Measurements from ENCODE around the gene SLC27A3.
"Not testable (repeated sequence)": the region's sequence is repeated elsewhere in the genome, so short reads cannot be mapped to it uniquely, and the experiment has no call there.

SLC27A3 gene

DNA sequence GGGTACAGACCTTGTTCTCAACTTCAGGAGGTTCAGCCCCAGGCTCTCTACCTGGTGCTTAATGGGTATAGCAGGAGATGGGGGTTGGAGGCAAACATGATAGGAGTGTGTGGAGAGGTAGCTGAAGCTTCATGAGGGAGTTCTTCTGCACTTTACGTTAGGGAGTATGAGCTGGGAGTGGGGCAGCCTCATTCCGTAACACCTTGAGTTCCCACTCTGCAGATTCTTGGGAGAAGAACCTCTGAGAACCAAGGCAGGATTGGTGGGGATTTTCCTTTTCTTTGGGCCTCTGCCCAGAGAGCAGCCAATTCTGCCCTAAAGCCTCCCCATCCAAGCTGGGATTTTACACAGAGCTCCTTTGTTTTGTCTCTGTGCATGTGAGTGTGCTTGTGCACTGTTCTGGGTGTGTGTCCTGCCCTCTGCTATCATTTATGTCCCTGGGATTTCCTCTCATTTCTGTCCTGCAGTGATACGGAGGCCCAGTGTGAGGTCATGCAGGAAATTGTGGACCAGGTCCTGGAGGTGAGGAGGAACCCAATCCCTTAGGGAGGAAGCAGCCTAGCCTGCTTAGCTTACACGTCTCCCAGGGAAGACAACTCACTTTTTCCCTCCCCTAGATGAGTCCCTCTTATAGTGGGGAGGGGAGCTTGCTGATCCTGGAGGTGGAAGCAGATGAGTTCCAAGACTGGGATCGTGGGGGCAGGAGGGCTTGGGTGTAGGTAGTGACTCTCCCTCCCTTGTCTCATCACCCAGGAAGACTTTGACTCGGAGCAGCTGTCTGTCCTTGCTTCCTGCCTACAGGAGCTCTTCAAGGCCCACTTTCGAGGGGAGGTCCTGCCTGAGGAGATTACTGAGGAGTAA, 11.6 kb upstream of the SLC27A3 start:
- no peak for DNase-seq

DNA sequence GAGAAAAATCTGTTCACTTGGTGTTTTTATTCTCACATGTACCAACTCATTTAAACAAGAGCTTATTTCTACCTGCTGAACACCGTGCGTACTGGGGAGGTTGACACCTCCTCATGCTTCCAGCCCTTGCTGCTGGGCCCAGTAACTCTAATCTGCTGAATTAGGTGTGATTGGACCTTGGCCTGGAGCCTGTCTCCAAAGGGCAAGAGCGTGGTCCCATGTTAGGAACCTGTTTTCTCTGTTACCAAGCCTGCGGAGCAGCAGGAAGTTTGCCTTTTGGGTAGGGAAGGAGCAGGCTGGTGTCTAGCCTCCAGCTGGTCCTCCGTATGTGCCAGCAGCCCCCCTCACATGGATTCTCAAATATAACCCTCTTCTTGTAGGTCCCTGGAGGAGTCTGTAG, 10.9 kb upstream of the SLC27A3 start:
- no peak for DNase-seq

DNA sequence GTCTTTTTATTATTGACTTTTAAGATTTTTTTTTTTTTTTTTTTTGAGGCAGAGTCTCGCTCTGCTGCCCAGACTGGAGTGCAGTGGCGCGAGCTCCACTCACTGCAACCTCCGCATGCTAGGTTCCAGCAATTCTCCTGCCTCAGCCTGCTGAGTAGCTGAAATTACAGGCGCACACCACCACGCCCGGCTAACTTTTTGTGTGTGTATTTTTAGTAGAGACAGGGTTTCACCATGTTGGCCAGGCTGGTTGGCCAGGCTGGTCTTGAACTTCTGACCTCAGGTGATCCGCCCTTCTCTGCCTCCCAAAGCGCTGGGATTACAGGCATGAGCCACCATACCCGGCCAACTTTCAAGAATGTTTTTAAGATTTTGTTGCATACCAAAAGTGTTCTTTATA, 8.5 kb upstream of the SLC27A3 start:
- DNase-seq = not testable (repeated sequence)

DNA sequence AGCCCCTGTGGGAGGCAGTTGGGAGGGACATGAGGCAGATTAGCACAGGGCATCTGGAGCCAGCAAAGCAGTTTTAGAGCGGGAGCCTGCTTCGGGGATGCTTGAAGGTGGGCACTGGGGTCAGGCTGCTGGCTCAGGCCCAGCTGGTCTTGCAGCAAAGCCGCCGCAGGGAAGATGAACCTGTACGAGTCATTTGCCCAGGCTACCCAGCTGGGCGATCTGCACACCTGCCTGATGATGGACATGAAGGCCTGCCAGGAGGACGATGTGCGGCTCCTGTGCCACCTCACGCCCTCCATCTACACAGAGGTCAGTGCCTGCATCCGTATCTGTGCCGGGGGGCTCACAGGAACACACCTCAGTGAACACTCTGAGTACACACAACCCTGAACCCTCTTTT, 7.7 kb upstream of the SLC27A3 start:
- DNase-seq = no peak

DNA sequence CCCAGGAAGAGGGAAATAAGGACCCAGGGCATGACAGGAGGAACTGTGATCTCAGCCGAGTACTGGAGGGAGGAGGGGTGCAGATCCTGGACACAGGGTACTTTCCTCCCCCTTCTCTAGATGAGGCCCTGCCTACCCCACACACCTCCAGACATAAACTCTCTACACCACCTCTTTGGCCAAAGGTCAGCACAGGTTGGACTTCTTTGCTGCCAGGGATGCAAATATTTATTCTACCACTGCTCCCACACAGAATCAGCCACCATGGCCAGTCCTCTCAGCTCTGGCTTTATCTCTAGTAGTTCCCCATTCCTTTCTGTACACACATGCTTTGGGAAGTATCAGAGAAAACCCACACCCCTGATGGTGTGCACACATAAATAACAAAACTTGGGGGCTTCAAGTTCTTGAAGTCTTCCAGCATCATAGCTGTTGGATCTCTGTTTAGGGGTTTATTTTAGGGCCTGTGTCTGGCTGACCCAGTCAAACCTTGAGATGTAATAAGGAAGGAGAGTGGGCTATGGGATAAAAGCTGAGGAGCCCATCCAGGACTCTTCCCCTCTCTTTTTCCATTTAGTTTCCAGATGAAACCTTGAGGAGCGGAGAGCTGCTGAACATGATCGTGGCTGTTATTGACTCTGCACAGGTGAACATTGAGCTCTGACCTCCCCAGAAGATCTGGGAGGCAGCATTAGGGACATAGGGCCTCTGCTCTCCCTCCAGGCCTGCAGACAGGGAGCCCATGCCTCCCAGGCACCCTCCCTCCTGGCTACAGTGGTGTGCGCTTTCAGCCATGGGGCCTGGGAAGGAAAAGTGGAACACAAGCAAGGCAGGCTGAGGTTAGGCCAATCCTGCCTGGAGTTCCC, 6.7 kb upstream of the SLC27A3 start:
- DNase-seq = no peak

DNA sequence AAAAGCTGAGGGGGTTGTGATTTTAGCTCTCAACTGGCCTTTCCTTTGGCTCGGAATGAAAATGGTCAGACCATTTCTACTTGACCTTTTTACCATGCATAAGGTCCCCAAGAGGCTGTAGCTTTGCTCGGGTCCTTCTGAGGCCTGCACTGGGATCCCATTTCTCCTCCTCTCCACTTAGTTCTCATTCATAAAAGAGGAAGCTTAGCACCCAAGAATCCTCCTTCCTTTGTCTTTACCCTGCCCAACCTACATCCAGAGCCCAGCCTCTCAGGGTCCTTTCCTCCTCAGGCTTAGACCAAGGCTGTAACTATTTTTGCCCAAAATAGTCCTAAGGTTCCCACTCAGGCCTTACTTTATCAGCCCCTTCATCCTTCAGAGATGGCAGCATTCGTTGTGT, 6.0 kb upstream of the SLC27A3 start:
- DNase-seq = no peak

DNA sequence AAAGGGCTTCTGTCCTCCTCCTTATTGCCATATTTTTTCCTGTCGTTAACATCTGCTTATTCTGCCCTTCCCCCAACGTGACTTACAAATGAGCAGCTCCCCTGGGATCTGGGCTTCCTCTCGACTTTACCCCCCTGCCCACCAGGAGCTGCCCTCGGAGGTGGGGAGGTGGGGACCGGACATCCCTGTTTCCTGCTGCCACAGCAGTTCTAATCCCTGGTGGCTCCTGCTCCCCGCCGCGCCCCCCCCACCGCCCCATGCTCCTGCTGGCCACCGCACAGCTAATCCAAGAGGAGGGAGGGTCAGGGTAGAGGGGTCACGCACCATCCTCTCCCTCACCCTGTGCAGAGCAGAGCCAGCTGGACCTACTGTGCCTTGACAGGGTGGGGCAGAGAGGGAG, 4.4 kb upstream of the SLC27A3 start:
- no peak for DNase-seq

DNA sequence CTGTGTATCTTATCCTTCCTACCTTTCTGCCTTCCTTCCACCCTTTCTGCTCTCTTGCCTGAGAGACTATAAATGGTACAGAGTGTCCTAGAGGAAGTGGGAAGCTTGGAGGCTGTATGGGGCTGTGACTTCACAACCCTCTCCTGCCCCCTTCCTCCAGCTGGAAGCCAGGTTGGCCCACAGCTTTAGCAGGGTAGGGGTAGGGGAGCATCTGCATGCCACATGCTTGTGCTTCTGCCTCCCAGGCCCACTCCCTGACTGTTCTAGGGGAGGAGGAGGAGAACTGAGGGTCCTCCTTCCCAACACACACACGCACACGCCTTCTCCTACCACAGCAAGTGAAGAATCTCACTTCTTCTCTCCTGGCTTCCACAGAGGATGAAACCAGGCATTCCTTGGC, 3.9 kb upstream of the SLC27A3 start:
- DNase-seq = no peak

DNA sequence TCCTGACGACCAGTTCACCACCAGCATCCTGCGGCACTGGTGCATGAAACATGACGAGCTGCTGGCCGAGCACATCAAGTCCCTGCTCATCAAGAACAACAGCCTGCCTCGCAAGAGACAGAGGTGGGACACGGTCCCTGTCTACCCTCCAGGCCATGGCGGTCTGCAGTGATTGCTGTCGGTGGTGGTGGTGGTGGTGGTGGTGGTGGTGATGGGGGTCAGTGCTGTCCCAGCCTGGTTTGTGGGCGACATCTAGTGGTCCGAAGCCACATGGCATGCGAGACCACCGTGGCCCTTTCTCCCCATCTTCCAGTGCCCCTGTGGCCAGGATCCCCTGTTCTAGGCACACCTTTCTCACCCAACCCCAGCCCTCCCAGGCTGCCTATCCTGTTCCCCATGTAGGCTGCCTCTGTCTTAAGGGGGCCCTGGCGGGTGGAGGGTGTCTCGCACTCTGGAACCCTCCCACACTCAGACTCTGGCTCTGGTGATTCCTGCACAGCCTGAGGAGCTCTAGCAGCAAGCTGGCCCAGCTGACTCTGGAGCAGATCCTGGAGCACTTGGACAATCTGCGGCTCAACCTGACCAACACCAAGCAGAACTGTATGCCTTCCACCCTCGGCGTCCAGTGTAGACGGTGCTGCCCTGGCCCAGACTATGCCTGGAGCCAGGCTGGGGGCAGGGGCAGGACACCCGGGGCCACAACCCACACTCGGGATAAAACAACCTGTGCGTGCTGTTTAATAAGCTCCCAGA, 3.2 kb upstream of the SLC27A3 start:
- DNase-seq = no peak

DNA sequence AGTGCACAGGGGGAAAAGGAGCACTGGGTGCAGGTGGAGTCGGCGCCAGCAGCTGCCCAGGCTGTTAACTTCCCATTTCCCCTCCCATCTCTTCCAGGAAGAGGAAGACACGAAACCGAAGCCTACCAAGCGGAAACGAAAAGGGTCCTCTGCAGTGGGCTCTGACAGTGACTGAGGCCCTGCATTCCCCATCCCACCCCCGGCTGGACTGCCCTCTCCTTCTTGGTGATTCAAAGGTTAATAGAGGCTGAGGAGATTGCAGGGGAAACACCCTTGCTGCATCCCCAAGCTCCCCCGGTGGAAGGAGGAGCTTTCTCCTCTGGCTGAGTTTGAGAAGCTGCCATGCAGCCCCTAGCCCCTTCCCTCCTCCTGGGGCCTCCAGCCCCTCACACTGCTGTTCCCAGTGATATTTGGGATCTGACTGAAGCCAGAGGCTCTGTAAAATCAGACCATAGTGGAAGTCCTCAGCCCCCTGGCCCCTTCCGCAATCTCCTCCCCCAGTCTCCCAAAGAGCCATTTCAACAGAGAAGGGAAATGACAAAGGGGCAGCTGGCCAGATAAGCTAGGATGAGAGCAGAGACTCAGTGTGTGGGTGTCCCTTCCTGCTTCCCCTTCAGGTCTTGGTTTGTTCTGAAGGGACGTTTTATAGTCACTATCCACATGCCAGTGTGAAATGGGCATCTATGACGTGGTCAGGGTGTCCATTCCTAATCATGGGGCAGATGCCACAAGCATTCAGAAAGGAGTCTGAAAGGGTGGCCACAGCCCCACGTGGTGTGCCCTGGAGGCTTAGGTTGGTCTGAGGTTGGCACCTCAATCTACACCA, 1.9 kb upstream of the SLC27A3 start:
- DNase-seq = no peak

DNA sequence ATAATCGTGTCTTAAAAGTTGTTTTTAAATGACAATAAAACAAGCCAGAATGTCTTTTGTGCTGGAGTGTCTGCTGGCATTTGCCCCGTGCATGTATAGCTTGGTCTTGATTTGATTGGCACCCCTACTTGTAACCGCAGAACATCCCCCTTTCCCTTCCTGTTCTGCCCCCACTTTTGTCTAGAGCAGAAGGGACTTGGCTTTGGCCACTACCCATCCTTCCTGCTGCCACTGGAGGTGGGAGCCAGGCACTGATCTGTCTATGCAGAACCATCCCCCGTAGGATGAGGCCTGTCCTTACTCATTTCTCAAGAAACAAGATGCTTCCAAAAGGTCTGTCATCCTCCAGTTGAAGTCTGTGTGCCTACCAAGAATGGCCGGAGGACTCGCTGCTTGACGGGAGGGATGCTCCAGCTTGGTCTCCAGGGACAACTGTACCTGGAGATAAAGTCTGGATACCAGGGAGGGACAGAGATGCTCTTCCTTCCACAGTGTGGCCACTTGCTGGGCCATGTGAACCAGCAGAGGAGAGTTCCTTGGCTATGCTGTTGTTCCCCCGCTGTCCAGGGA, 1.1 kb upstream of the SLC27A3 start:
- no peak for DNase-seq

DNA sequence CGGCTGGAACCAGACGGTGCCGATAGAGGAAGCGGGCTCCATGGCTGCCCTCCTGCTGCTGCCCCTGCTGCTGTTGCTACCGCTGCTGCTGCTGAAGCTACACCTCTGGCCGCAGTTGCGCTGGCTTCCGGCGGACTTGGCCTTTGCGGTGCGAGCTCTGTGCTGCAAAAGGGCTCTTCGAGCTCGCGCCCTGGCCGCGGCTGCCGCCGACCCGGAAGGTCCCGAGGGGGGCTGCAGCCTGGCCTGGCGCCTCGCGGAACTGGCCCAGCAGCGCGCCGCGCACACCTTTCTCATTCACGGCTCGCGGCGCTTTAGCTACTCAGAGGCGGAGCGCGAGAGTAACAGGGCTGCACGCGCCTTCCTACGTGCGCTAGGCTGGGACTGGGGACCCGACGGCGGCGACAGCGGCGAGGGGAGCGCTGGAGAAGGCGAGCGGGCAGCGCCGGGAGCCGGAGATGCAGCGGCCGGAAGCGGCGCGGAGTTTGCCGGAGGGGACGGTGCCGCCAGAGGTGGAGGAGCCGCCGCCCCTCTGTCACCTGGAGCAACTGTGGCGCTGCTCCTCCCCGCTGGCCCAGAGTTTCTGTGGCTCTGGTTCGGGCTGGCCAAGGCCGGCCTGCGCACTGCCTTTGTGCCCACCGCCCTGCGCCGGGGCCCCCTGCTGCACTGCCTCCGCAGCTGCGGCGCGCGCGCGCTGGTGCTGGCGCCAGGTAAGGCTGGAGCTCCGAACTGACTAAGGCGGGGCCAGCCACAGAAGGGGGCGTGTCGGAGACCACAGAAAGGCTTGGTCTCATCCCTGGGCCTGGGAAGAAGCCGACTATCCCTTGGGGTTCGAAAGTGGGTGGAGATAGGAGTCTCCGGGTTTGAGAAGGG, 486 bp downstream of the SLC27A3 start:
- peak; percentile 69 for DNase-seq

DNA sequence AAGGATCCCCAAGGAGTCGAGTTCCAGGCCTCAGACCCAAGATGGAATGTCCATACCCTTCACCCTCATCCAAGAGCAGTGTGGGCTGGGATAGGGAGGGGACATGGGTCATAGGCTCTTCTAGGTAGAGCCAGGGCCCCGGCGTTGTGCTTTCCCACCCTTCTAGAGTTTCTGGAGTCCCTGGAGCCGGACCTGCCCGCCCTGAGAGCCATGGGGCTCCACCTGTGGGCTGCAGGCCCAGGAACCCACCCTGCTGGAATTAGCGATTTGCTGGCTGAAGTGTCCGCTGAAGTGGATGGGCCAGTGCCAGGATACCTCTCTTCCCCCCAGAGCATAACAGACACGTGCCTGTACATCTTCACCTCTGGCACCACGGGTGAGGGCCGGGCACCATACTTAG, 1.1 kb downstream of the SLC27A3 start:
- no peak for DNase-seq

DNA sequence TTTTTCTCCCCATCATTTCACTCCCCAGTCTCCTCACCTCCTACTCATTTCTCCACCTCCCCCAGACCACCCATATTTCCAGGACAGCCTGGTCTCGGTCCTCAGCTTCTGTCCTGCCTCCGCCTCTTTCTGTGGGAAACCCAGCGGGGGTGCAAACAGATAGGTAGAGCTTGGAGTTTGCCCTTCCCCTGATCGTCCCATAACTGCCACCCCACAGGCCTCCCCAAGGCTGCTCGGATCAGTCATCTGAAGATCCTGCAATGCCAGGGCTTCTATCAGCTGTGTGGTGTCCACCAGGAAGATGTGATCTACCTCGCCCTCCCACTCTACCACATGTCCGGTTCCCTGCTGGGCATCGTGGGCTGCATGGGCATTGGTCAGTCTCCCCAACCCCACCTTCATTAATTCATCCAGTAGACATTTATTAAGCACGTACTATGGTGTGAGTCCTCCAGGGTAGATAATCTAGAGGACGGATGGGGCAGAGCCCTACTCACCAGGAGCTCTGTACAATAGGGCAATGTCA, 1.7 kb downstream of the SLC27A3 start:
- DNase-seq = no peak

DNA sequence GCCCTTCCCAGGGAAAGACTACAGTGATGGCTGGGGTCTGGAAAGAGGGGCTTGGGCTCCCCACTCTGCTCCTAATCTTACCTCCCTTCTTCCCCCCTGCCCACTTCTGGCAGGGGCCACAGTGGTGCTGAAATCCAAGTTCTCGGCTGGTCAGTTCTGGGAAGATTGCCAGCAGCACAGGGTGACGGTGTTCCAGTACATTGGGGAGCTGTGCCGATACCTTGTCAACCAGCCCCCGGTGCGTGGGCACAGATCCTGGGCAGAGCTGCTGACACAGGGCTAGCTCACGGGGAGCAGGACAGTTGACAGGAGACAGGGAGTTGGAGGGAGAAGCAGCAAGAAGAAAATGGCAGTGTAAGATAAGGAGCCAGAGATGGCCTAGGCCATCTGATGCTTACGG, 2.4 kb downstream of the SLC27A3 start:
- no peak for DNase-seq

DNA sequence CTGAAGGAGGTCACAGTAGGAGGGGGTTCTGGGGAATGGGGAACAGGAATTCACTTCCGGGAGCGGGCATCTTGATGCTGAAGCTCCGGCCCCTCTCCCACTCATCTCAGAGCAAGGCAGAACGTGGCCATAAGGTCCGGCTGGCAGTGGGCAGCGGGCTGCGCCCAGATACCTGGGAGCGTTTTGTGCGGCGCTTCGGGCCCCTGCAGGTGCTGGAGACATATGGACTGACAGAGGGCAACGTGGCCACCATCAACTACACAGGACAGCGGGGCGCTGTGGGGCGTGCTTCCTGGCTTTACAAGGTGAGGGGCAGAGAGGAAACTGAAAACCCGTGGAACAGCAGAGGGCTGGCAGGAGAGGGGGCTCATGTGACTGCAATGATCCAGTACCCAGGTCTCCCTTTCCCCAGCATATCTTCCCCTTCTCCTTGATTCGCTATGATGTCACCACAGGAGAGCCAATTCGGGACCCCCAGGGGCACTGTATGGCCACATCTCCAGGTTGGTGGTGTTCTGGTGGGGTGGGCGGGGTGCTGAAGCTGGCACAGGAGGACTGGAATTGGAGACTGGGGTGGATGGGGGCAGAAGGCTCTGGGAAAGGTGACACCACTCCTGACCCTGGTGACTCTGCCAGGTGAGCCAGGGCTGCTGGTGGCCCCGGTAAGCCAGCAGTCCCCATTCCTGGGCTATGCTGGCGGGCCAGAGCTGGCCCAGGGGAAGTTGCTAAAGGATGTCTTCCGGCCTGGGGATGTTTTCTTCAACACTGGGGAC, 3.0 kb downstream of the SLC27A3 start:
- DNase-seq = no peak

DNA sequence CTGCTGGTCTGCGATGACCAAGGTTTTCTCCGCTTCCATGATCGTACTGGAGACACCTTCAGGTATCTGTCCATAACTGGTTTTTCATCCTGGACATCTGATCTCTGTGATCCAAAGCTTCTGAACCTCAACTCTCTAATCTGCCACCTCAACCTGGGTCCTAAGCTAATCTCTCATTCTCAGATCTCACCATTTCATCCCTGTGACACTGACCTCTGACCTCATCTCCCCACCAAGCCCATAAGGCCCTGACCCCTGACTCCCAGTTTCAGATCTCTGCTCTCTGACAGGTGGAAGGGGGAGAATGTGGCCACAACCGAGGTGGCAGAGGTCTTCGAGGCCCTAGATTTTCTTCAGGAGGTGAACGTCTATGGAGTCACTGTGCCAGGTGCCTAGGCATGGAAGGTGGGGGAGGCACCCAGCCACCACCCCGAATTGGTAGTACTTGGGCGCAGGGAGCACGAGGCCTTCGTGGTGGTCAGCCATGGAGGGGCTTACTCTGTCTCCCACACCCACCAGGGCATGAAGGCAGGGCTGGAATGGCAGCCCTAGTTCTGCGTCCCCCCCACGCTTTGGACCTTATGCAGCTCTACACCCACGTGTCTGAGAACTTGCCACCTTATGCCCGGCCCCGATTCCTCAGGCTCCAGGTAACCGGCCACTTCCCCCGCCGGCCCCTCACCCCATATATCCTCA, 3.8 kb downstream of the SLC27A3 start:
- DNase-seq = no peak

DNA sequence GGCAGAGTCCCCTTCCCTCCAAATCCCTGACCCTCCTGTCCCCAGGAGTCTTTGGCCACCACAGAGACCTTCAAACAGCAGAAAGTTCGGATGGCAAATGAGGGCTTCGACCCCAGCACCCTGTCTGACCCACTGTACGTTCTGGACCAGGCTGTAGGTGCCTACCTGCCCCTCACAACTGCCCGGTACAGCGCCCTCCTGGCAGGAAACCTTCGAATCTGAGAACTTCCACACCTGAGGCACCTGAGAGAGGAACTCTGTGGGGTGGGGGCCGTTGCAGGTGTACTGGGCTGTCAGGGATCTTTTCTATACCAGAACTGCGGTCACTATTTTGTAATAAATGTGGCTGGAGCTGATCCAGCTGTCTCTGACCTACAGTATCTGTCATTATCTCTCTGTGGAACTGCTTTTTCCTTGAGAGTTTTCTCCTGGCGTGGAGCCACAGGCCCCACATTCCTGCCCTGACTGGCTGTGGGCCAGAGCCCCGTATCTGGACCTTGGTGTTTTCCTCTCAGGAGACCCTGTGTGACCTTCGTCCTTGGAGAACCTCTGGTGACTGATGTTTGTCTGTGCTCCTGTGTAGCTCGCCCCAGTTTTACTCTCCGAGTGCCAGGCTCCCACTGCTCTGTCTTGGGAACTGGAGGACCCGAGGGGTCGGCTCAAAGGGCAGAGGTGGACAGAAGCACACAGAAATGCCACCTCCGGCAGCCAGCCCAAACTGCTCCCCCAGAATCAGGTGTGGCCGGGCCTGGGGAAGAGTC, 4.8 kb downstream of the SLC27A3 start:
- no peak for DNase-seq

DNA sequence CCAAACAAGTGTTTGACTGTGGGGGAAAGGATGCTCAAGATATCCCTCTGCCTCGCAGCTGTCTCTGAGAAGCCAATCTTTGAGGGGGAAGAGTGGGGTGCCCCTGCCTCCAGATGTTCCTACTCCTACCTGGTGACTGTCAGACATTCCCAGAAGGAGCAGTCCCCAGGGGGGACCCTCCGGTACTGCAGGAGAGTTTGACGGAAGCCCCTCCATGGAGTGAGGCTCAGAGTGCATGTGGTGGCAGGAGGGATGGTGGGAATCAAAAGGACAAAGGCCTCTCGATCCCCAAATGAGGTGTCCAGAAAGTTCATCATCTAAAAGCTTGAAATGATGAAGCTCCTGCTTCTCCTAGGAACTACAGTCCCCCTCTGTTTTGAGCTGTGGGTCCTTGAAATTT, 5.3 kb downstream of the SLC27A3 start:
- DNase-seq = no peak
